ENCODE data around the gene PLEKHN1.
A peak's percentile ranks its signal among the peaks of the same experiment; 100 is the strongest.
"Not testable (repeated sequence)": the region's sequence is repeated elsewhere in the genome, so short reads cannot be mapped to it uniquely, and the experiment has no call there.

The PLEKHN1 gene

GRCh38 chr1:963746-964525 lies 2.3 kb upstream of the PLEKHN1 start:
- no peak for DNase-seq

GRCh38 chr1:964691-965525 lies 1.4 kb upstream of the PLEKHN1 start:
- DNase-seq: no peak

GRCh38 chr1:965526-966134 lies 652 bp upstream of the PLEKHN1 start:
- no peak for DNase-seq

- peak; percentile 88 for DNase-seq
Observed at GRCh38 chr1:966704-967300, 520 bp downstream of the PLEKHN1 start.

GRCh38 chr1:967466-968343 lies 1.4 kb downstream of the PLEKHN1 start:
- DNase-seq: no peak

GRCh38 chr1:969260-969855 lies 3.1 kb downstream of the PLEKHN1 start:
- no peak for DNase-seq

- no peak for DNase-seq
Observed at GRCh38 chr1:970242-970972, 4.1 kb downstream of the PLEKHN1 start.

GRCh38 chr1:970973-971730 lies 4.9 kb downstream of the PLEKHN1 start:
- no peak for DNase-seq

GRCh38 chr1:971751-972506 lies 5.6 kb downstream of the PLEKHN1 start:
- no peak for DNase-seq

GRCh38 chr1:972726-973458 lies 6.6 kb downstream of the PLEKHN1 start:
- DNase-seq: no peak

- DNase-seq: no peak
Observed at GRCh38 chr1:973459-974292, 7.4 kb downstream of the PLEKHN1 start.

- DNase-seq: no peak
Observed at GRCh38 chr1:974293-974640, 8.0 kb downstream of the PLEKHN1 start.

- no peak for DNase-seq
Observed at GRCh38 chr1:974687-975328, 8.5 kb downstream of the PLEKHN1 start.

GRCh38 chr1:975365-975764 lies 9.1 kb downstream of the PLEKHN1 start:
- no peak for DNase-seq

- peak; percentile 59 for DNase-seq
Observed at GRCh38 chr1:975896-976683, 9.8 kb downstream of the PLEKHN1 start.

- not testable (repeated sequence) for DNase-seq
Observed at GRCh38 chr1:976791-977190, 10.5 kb downstream of the PLEKHN1 start.

Data from activated CD4-positive, alpha-beta T cell treated with anti-CD3 and anti-CD28 coated beads, Interleukin-10, Interleukin-2, amounts not matched to agents 100 ng/mL and 50 ng/mL, durations not matched to agents 16 hours and 8 hours (primary cell).